CD14-positive monocyte (primary cell): ENCODE measurements around the gene IPO11. TPM values are rescaled to one million over a fixed set of nuclear protein-coding genes. Genes with fewer than 3 reads are reported as not detected.

ENCODE experiments used
- DNase-seq, 3 donors: peaks; one replicate each; pipeline ENCODE4 v3.0.0-alpha.2; 2011 to 2022
- H2AFZ ChIP-seq: 2 replicates; pipeline ENCODE4 v1.6.0; 2012; ENCODE audit warnings: mild to moderate bottlenecking, low read depth, low read length, inconsistent platforms; ENCODE audit not compliant: insufficient read depth, poor library complexity, severe bottlenecking
- H3K27ac ChIP-seq, 2 donors: 1 replicate in 1 of 2; 2 replicates in 1 of 2; pipeline ENCODE4 v1.5.1; 2012 to 2013; ENCODE audit warnings: low read length in 2 of 2, control low read depth in 1 of 2, inconsistent platforms in 1 of 2, low read depth in 1 of 2, mild to moderate bottlenecking in 1 of 2
- H3K27me3 ChIP-seq, 2 donors: one replicate each; pipeline versions ENCODE4 v1.6.0 to v1.6.1; 2011 to 2013; ENCODE audit warnings: low read length in 2 of 2; ENCODE audit not compliant: control insufficient read depth in 2 of 2, insufficient read depth in 2 of 2
- H3K36me3 ChIP-seq, 2 donors: replicated peaks in 1 of 2; 1 replicate in 1 of 2; 2 replicates in 1 of 2; pipeline versions ENCODE4 v1.5.1 to v1.6.1; 2012 to 2013; ENCODE audit warnings: low read length in 2 of 2, control low read depth in 1 of 2, inconsistent platforms in 1 of 2, mild to moderate bottlenecking in 1 of 2; ENCODE audit not compliant: insufficient read depth in 2 of 2, control insufficient read depth in 1 of 2
- H3K4me1 ChIP-seq, 2 donors: 1 replicate in 1 of 2; 2 replicates in 1 of 2; pipeline versions ENCODE4 v1.5.1 to v1.6.1; 2012 to 2013; ENCODE audit warnings: low read length in 2 of 2, control low read depth in 1 of 2, inconsistent platforms in 1 of 2, mild to moderate bottlenecking in 1 of 2, moderate library complexity in 1 of 2; ENCODE audit not compliant: insufficient read depth in 2 of 2, control insufficient read depth in 1 of 2
- H3K4me2 ChIP-seq: replicated peaks from 2 replicates; pipeline ENCODE3; 2012; ENCODE audit warnings: low read length, moderate library complexity, mild to moderate bottlenecking; ENCODE audit not compliant: poor library complexity, severe bottlenecking; ENCODE audit errors: extremely low read depth
- H3K4me3 ChIP-seq, 3 experiments: fragments of 200-600 bp in 1 of 3; sonication (generic) in 1 of 3; replicated peaks in 1 of 3; 1 replicate in 2 of 3; 2 replicates in 1 of 3; pipeline ENCODE4 v1.5.1; 2011 to 2013; ENCODE audit warnings: low read length in 3 of 3, mild to moderate bottlenecking in 3 of 3, control low read depth in 2 of 3, low read depth in 2 of 3, inconsistent platforms in 1 of 3, moderate library complexity in 1 of 3
- H3K79me2 ChIP-seq: 2 replicates; pipeline ENCODE4 v1.6.0; 2012; ENCODE audit warnings: mild to moderate bottlenecking, control low read depth, inconsistent platforms, low read length, moderate library complexity; ENCODE audit not compliant: insufficient read depth
- H3K9ac ChIP-seq: 2 replicates; pipeline ENCODE4 v1.6.0; 2017; ENCODE audit warnings: low read length, mild to moderate bottlenecking; ENCODE audit not compliant: insufficient read depth, poor library complexity, severe bottlenecking
- H3K9me3 ChIP-seq, 2 donors: replicated peaks in 1 of 2; 1 replicate in 1 of 2; 2 replicates in 1 of 2; pipeline versions ENCODE4 v1.5.1 to v1.6.1; 2012 to 2013; ENCODE audit warnings: low read length in 2 of 2, control low read depth in 1 of 2; ENCODE audit not compliant: control insufficient read depth in 1 of 2, insufficient read depth in 1 of 2
- H4K20me1 ChIP-seq: 2 replicates; pipeline ENCODE4 v1.6.0; 2012; ENCODE audit warnings: mild to moderate bottlenecking, low read length, control low read depth, moderate library complexity; ENCODE audit not compliant: insufficient read depth
- H3K27ac Mint-ChIP-seq, 7 donors: one replicate each; pipeline ENCODE4 v1.8.0; 2020; ENCODE audit warnings: mild to moderate bottlenecking in 7 of 7, mixed read lengths in 7 of 7, moderate library complexity in 6 of 7, inconsistent platforms in 2 of 7
- H3K27me3 Mint-ChIP-seq, 3 donors: one replicate each; pipeline ENCODE4 v1.8.0; 2021 to 2022; ENCODE audit warnings: low read depth in 3 of 3, mild to moderate bottlenecking in 3 of 3, mixed read lengths in 3 of 3, moderate library complexity in 3 of 3, inconsistent platforms in 1 of 3
- H3K36me3 Mint-ChIP-seq, 2 donors: one replicate each; pipeline ENCODE4 v1.8.0; 2020; ENCODE audit warnings: mixed read lengths in 2 of 2, inconsistent platforms in 1 of 2, mild to moderate bottlenecking in 1 of 2
- H3K4me1 Mint-ChIP-seq: one replicate; pipeline ENCODE4 v1.8.0; 2020; ENCODE audit warnings: mild to moderate bottlenecking, mixed read lengths
- H3K4me3 Mint-ChIP-seq, 2 donors: one replicate each; pipeline ENCODE4 v1.8.0; 2020; ENCODE audit warnings: mild to moderate bottlenecking in 2 of 2, mixed read lengths in 2 of 2, moderate library complexity in 1 of 2
- H3K9me3 Mint-ChIP-seq, 7 donors: one replicate each; pipeline ENCODE4 v1.8.0; 2020 to 2022; ENCODE audit warnings: mixed read lengths in 7 of 7, mild to moderate bottlenecking in 6 of 7, moderate library complexity in 6 of 7, inconsistent platforms in 2 of 7
- WGBS: methylation state at CpG from one replicate; pipeline ENCODE4 v1.1.5; 2013; ENCODE audit warnings: missing lambda C conversion rate; ENCODE audit not compliant: insufficient coverage; 5-methylcytosine and 5-hydroxymethylcytosine counted together
- intact Hi-C, 2 donors: fragments of 100-400 bp; cut with micrococcal nuclease; formaldehyde crosslinking; loops; one replicate each; pipeline versions ENCODE4 v1.15.0 to v1.15.1; 2023
- polyA plus RNA-seq, 3 donors: library from polyadenylated mRNA; depleted of rRNA in 1 of 3; unstranded in 2 of 3; stranded (reverse) in 1 of 3; fragments of 300-500 nt in 2 of 3; fragments of >200 nt in 1 of 3; fragmentation: Illumina TruSeq in 2 of 3; gene quantifications; 1 replicate in 2 of 3; 2 replicates in 1 of 3; pipeline ENCODE4 v1.2.3, GENCODE V29; 2012 to 2021
- TF ChIP-seq, protein P1 (sequence below): fragments of 200-600 bp; IDR thresholded peaks from one replicate; pipeline ENCODE4 v1.8.0; 2022; ENCODE audit warnings: antibody characterized with exemption, mild to moderate bottlenecking

IPO11 gene
- polyA plus RNA-seq, 3 donors: 4.4 to 5.5 (median 5.3) TPM

DNA sequence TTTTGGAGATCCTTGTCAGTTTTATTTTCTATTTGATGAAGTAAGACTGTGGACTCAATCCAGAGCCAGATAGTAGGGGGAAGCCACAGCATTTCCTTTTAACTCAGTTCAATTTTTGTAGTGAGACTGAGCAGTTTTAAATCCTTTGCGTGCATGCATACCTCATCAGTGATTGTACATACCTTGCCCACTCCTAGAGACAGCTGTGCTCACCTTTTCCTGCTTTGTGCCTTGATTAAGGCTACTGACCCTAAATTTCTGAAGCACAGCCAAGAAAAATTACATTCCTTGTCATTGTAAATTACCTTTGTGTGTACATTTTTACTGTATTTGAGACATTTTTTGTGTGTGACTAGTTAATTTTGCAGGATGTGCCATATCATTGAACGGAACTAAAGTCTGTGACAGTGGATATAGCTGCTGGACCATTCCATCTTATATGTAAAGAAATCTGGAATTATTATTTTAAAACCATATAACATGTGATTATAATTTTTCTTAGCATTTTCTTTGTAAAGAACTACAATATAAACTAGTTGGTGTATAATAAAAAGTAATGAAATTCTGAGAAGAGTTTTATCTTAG, 26.7 kb upstream of the IPO11 start:
- Mint-ChIP-seq H3K4me1 (no peaks in the 10 kb centered on the region), H3K4me3 (no peak overlapping the region), H3K27me3 (no peaks in the 10 kb centered on the region), H3K36me3 (peaks cover 56 to 76% of the 10 kb centered on the region in 2 donors), H3K27ac (no peak overlapping the region), H3K9me3 (no peaks in the 10 kb centered on the region)
- Histone ChIP-seq H3K4me2 (no peak overlapping the region), H3K79me2 (no peaks in the 10 kb centered on the region), H2AFZ (no peak overlapping the region), H4K20me1 (no peaks in the 10 kb centered on the region), H3K4me1 (no peaks in the 10 kb centered on the region), H3K27ac (no peak overlapping the region), H3K27me3 (no peaks in the 10 kb centered on the region), H3K4me3 (no peak overlapping the region), H3K9ac (no peak overlapping the region), H3K9me3 (no peaks in the 10 kb centered on the region), H3K36me3 (peaks cover 78 to 95% of the 10 kb centered on the region in 2 donors)
- no peak for DNase-seq
- 100% methylated on average over 1 of the region's 2 CpGs for WGBS
- intact Hi-C loops: no loop called here
- TF ChIP-seq, protein P1, sequence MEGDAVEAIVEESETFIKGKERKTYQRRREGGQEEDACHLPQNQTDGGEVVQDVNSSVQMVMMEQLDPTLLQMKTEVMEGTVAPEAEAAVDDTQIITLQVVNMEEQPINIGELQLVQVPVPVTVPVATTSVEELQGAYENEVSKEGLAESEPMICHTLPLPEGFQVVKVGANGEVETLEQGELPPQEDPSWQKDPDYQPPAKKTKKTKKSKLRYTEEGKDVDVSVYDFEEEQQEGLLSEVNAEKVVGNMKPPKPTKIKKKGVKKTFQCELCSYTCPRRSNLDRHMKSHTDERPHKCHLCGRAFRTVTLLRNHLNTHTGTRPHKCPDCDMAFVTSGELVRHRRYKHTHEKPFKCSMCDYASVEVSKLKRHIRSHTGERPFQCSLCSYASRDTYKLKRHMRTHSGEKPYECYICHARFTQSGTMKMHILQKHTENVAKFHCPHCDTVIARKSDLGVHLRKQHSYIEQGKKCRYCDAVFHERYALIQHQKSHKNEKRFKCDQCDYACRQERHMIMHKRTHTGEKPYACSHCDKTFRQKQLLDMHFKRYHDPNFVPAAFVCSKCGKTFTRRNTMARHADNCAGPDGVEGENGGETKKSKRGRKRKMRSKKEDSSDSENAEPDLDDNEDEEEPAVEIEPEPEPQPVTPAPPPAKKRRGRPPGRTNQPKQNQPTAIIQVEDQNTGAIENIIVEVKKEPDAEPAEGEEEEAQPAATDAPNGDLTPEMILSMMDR: no peak

DNA sequence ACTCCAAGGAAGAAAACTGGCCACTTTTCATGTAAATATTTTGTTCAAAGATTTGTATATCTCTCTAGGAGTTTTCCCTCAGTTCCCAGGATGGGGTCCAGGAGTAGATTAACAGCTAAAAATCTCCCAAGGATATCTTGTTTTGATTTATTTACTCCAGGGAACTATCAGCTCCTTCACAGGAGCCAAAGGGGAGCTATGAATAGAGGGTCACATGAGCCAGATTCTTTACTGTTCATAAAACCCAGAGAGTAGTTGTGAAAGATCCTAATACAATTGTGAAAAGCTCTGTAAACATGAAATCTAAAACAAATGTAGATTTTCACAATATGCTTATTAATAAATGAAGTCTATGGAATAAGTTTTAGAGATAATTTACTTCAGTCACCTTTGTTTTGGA, 25.7 kb upstream of the IPO11 start:
- H4K20me1 ChIP-seq: no peaks in the 10 kb centered on the region
- Mint-ChIP-seq H3K9me3 (no peaks in the 10 kb centered on the region), H3K27ac (no peak overlapping the region), H3K27me3 (no peaks in the 10 kb centered on the region), H3K4me3 (no peak overlapping the region), H3K4me1 (no peaks in the 10 kb centered on the region), H3K36me3 (peaks cover 53 to 74% of the 10 kb centered on the region in 2 donors)
- H3K36me3 ChIP-seq: peaks cover 83 to 95% of the 10 kb centered on the region in 2 donors
- H3K9ac ChIP-seq: no peak overlapping the region
- no peaks in the 10 kb centered on the region for H3K4me1 ChIP-seq
- no peak overlapping the region for H3K27ac ChIP-seq
- intact Hi-C loops: no loop called here
- no peaks in the 10 kb centered on the region for H3K9me3 ChIP-seq
- TF ChIP-seq, protein P1: no peak
- no peaks in the 10 kb centered on the region for H3K79me2 ChIP-seq
- H3K27me3 ChIP-seq: no peaks in the 10 kb centered on the region
- no peak overlapping the region for H3K4me3 ChIP-seq
- H2AFZ ChIP-seq: no peak overlapping the region
- H3K4me2 ChIP-seq: no peak overlapping the region
- no peak for DNase-seq
